Stimulated activated CD8-positive, alpha-beta memory T cell treated with anti-CD3 and anti-CD28 coated beads, Interleukin-2, amount 100 ng/mL, for 48 hours (primary cell): ENCODE data around the gene GRHL3.

Experiments used
- DNase-seq, 2 donors: peaks; one replicate each; pipeline ENCODE4 v3.0.0-alpha.2; 2020; ENCODE audit warnings: low read depth in 2 of 2

The GRHL3 gene

GRCh38 chr1:24373044-24373443 lies 53.9 kb downstream of the GRHL3 start:
- no peak for DNase-seq

- DNase-seq: no peak
These were observed 54.6 kb downstream of the GRHL3 start for GRCh38 chr1:24373710-24374109.

DNA sequence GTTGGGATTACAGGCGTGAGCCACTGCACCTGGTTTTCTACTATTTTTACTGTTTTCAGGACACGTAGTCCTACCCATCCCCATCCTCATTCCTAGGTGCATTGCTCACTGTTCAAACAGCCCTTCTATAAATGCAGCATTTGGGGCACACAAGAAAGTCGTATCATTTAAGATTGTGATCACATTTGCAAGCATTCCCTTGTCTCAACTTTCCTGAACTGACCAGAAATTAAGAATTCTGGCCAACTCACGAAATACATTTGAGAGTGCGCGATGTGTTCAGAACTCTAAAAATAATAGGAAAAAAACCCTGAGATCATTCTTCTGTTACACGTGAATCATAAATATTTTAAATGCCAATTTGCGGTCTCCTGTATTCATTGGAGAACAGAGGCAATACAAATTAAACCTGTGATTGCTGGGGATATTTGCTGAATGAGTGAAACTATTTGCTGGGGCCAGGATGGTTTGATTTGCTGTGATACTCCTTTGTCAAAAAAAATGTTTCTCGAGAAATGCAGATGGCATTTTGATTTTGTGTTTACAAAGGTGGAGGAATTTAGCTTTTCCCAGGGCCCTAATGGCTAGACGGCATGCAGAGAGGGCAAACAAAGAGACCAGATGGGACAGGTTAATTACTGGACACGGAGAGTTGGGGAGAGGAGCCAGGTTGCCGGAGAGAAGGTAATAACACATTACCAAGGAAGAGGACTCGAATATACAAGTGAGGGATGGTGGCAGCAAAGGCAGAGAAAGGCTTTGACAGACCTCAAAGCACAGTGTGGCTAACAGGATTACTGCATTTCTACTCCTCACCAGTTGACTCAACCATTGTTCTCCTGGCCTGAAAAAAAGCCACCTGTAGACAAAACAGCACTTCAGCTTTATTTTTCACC lies 56.0 kb downstream of the GRHL3 start:
- no peak for DNase-seq

- no peak for DNase-seq
These were observed 60.7 kb downstream of the GRHL3 start for GRCh38 chr1:24379733-24380315.

GRCh38 chr1:24380508-24380907 lies 61.4 kb downstream of the GRHL3 start:
- no peak for DNase-seq

DNA sequence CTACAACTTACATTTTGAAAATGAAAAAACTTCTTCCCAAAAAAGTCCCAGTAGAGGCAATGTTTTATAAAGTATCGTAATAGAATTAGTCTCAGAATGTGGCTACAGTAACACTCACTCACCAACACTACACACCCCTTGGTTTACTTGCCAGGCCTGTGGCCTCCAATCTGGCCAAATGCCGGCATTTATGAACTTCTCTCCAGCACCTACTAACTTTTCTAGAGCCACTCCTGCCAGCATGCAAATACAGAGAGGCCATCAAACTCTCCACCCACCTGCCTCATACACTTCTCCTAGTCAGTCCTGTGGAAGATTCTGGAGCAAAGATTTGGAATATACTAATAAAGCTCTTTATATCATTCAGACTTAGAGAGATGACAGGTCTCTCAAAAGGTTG lies 62.1 kb downstream of the GRHL3 start:
- DNase-seq: no peak

DNA sequence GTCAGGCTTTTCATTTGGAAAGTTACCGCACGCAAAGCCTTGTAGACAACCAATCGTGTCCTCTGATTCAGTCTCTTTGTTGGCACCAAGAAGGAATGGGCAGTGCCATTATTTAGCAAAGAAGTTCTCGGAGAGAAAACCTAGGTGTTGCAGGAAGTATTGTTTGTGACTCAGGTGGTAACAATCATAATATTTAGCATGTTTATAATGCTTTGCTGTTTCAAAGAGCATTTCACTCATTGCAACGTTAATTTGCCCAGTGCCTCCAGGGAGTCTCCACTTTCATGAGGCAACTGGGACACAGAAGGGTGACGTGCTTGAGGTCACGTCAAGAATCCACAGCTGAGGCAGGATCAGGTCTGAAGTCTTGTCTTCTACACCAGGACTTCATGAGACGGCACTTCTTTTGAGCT lies 63.0 kb downstream of the GRHL3 start:
- no peak for DNase-seq

DNA sequence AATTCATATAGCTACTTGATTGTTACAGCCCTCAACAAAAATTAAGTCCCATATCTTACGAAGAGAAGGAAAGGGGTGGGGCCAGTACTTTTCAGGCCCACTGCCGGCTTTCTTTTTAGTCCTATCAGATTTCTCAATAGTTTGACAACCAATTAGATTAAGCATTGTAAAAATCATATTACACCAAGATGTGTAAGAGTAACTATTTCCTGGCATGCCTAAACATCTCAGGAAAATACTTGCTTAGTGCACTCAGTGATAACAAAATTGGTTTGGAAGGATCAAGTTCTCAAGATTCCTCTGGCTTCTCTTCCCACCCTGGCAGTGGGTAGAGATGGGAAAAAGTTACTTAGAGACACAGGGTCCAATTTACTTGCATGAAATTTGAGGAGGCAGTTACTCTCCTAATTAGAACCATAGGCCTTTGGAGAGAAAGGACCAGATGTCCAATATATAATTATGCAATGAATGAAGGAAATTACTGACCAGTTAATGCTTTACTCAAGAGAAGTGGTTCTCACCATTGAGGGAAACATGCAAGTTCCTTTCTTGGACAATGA lies 64.3 kb downstream of the GRHL3 start:
- DNase-seq: no peak

GRCh38 chr1:24384251-24385090 lies 65.3 kb downstream of the GRHL3 start:
- peak in 1 of 2 donors; percentile 41 for DNase-seq

GRCh38 chr1:24385160-24385940 lies 66.2 kb downstream of the GRHL3 start:
- DNase-seq: no peak

GRCh38 chr1:24386241-24386640 lies 67.1 kb downstream of the GRHL3 start:
- DNase-seq: no peak

DNA sequence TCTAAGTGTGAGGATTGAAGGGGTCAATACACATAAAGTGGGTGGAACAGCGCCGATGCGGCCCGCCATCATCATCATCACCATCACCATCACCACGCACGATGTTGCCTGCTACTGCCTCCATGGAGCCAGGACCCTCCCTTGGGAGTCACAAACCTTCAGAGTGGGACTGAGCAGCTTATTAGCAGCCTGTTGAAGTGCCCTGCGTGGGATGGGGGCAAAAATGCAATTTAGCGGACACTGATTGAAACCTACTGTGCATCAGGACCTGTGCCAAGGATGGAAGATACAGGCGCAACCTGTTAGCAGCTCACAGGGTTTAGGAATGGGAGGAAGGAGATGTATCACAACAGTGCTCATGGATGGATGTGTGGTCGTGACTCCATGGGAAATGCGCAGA lies 67.8 kb downstream of the GRHL3 start:
- DNase-seq: no peak

DNA sequence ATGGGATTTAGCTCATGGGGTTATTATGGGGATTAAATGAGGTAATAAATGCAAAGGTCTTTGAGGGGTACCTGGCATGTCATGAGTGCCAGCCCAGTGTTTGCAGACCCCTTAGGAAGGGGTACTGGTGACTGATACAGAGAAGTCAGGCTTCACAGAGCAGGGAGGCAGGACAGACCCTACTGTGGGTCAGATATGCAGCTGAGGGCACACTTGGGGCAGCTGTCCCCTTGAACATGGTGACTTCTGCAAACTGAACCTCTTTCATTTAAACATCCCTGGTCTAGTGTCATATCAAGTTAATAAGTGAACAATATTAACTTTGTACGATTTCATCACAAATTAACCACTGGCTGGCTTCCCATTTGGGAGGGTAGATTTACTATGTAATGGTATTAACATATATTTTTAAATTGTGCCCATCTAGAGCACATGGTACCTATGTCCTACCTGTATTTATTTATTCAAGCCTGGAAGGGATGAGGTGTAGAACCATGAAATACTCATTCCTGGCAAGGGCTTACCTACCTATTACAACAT lies 68.5 kb downstream of the GRHL3 start:
- no peak for DNase-seq

DNA sequence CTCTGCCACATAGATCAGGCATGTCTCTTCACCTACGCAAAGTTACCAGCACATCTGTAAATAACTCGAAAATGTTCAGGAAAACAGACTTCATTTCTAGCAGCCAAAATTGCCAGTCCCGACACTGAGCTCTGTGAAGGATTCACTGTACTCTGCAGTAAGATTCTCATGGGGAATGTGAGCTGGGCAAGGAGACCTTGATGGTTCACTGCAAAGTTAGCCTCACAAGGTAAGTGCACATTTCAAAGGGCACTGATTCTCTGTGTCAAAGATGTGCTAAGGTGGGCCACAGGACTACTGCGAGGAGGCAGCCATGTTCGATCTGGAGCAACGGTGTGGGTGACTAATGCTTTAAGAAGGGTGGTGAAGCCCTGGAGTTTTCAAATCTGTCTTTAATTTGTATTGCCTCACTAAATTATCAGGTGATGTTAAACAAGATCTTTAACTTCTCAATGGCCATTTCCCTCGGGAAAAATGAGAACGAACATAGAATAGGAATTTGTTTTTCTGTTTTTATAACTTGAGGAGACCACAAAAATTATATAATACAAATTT lies 69.3 kb downstream of the GRHL3 start:
- no peak for DNase-seq

DNA sequence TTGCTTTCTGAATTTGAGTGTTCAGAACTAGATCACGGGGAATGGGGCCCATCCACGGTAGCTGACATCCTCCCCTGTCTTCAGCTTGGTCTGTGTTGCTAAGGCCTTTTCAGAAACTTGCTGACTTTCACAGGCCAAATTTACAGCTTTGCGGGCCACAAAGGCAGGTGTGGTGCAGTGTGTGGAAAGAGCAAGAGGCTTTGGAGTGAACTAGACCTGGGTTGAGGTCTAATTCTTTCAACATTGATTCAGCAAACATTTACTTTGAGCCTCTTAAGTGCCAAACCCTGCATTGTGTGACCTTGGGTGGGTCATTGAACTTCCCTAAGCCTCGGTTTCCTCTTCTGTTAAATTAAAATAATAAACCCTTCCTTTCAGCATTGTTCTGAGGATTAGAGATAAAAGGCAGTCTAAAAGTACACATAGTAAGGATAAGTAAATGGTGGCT lies 70.1 kb downstream of the GRHL3 start:
- DNase-seq: no peak

DNA sequence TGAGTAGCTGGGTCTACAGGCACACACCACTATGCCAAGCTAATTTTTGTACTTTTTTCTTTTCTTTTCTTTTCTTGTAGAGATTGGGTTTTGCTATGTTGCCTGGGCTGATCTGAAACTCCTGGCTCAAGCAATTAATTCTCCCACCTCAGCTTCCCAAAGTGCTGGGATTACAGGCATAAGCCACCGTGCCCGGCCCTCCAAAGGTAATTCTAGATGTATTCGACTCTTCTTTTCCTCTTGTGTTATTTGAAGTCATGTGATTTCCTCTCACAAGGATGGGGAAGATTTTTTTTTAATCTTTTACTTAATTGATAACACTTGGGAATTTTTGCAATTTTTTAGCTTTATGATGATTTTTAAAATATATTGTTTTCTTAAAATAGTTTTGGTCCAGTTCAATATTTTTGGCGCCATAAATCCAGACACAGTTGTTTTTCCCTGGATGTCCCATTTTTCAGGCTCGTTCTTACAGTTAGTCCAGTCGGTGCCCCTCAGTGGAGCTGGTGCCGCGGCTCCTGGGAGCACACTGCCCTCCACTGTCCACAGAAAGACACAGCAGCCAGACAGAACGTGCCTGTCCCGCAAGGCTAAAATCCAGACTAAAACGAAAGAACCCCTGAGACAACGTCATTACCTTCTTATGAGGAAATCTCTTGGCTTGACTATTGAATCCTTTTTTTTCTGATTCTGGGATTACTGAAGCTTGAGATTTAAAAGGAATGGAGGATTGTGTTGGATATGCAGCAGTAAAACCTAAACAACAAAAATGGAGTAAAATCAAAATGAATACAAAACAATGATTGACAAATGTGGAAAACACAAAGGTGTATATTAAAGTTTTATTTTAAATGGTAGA lies 72.0 kb downstream of the GRHL3 start:
- DNase-seq: peak in 1 of 2 donors; percentile 40

DNA sequence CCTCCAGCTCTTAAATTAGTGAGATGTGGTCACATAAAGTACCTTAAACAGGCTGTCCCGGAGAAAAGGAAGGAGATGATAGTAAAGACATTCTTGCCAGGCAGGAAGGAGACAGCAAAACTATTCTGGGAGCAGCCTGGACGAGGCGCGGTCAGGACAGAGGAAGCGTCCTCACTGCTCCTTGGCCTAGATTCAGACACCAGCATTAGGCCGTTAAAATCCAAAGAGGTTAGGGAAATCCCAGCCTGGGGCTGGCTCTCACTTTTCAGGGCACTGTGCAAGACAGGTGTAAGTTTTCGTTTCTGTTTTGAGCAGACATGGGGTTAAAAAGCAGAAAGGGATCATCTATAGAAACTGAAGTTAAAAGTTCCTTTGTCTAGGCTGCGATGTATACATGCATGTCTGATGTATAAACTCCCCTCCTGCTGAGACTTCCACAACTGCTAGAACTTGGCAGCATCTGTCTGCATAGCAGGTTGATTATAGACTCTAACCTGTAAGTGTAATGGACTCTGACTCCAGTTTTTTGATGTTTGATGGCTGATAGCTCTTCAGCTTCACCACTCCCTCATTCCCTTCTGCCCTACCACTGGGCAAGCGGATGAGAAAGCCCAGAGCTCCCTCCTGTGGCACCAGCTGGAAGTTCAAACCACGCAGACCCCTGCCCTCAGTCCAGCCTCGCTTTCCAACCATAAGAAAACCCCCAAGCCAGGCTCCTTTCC lies 72.9 kb downstream of the GRHL3 start:
- DNase-seq: peak; percentile 38 to 48

DNA sequence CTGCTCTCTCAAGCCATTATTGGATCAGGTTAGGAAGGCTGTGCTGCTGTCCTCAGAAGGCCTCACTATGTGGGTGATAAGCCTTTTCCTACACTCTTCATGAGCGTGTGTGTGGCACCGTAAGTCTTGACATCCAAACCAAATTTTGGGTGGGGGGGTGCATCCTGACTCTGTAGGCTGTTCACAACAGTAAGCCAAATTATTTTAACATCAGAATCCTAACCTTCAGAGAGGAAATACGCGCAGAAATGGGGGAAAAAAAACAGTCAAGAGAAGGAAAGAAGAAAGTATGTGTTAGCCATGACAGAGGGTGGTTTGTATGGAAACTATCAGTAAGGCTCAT lies 73.4 kb downstream of the GRHL3 start:
- DNase-seq: no peak

- no peak for DNase-seq
These were observed 74.0 kb downstream of the GRHL3 start for GRCh38 chr1:24392982-24393650.
